Adrenal gland (tissue), 12 donors: Measurements from ENCODE around the gene RABL6. TPM values are rescaled to one million over a fixed set of nuclear protein-coding genes. Genes with fewer than 3 reads are reported as not detected.
A peak's percentile ranks its signal among the peaks of the same experiment; 100 is the strongest.
"Not testable (repeated sequence)": the region's sequence is repeated elsewhere in the genome, so short reads cannot be mapped to it uniquely, and the experiment has no call there.

Experiments
- DNase-seq, 7 donors: peaks; one replicate each; pipeline ENCODE4 v3.0.0-alpha.2; 2019 to 2020
- H3K27ac ChIP-seq, 5 donors: fragments of 200-600 bp; sonication (generic) in 4 of 5; 1 replicate in 3 of 5; 2 replicates in 2 of 5; pipeline versions ENCODE4 v1.5.1 to v1.8.0; 2016 to 2020; ENCODE audit warnings: mild to moderate bottlenecking in 1 of 5
- H3K27me3 ChIP-seq: fragments of 200-600 bp; 2 replicates; pipeline ENCODE4 v1.8.0; 2021
- H3K36me3 ChIP-seq, 2 donors: fragments of 200-600 bp; replicated peaks in 1 of 2; 1 replicate in 1 of 2; 2 replicates in 1 of 2; pipeline versions ENCODE4 v1.5.1 to v1.8.0; 2018 to 2022
- H3K4me1 ChIP-seq, 2 donors: fragments of 200-600 bp; replicated peaks in 1 of 2; 1 replicate in 1 of 2; 2 replicates in 1 of 2; pipeline versions ENCODE4 v1.5.1 to v1.8.0; 2018 to 2021
- H3K4me3 ChIP-seq, 4 donors: fragments of 200-600 bp; sonication (generic) in 3 of 4; one replicate each; pipeline ENCODE4 v1.5.1; 2016 to 2018
- H3K9me3 ChIP-seq, 3 donors: fragments of 200-600 bp; sonication (generic) in 1 of 3; replicated peaks in 1 of 3; 1 replicate in 2 of 3; 2 replicates in 1 of 3; pipeline versions ENCODE4 v1.5.1 to v1.8.0; 2016 to 2021
- CTCF ChIP-seq, 6 experiments: fragments of 450-650 bp in 4 of 6; fragments of 200-600 bp in 2 of 6; sonication (generic) in 1 of 6; IDR thresholded peaks; 1 replicate in 5 of 6; 2 replicates in 1 of 6; pipeline versions ENCODE4 v1.5.1 to v1.8.0; 2016 to 2021; ENCODE audit warnings: antibody characterized with exemption in 6 of 6, mild to moderate bottlenecking in 2 of 6, moderate library complexity in 1 of 6
- POLR2A ChIP-seq, 2 donors: fragments of 450-650 bp; IDR thresholded peaks; one replicate each; pipeline ENCODE4 v1.6.1; 2017; ENCODE audit warnings: antibody characterized with exemption in 2 of 2, mild to moderate bottlenecking in 2 of 2, moderate library complexity in 1 of 2
- WGBS, 4 donors: extraction: QIAGEN DNeasy Blood & Tissue Kit in 2 of 4; methylation state at CpG; one replicate each; pipeline versions ENCODE4 v1.1.5 to v1.1.7; 2013 to 2017; 5-methylcytosine and 5-hydroxymethylcytosine counted together
- intact Hi-C, 2 donors: fragments of 100-400 bp; cut with DNase I; formaldehyde crosslinking; loops; one replicate each; pipeline versions ENCODE4 v1.14.1 to v1.15.0; 2022 to 2023
- polyA plus RNA-seq, 3 donors: library from polyadenylated mRNA; stranded (reverse); fragments of 200-250 nt in 2 of 3; fragments of 350-450 nt in 1 of 3; fragmentation: Illumina TruSeq in 1 of 3; extraction: RNeasy Lipid Tissue Mini Kit (QIAGEN cat#74804) in 1 of 3; gene quantifications; one replicate each; pipeline ENCODE4 v1.2.3, GENCODE V29; 2013 to 2014
- total RNA-seq, 9 donors: library from RNA; depleted of rRNA in 4 of 9; stranded (reverse); fragments of >200 nt in 4 of 9; fragments of 120-200 nt in 1 of 9; fragmentation: NEBNext Ultra II Directional in 1 of 9; extraction: Animal tissue kit (Norgen Biotek cat#: 25700) in 1 of 9; gene quantifications; one replicate each; pipeline versions ENCODE4 v1.1.0 to v1.2.4, GENCODE V29; 2013 to 2023
- donor health status: healthy with polysubstance abuse.
- donor health status: Bipolar disorder and iron deficiency.
- donor health status: DM: yes; HTN: yes; CAD: no.
- donor health status: DM: no; HTN: no; CAD: no.
- donor health status: DM: no; HTN: no; CAD: no.
- donor health status: DM: yes; HTN: yes; CAD: no.

The RABL6 gene
- total and polyA plus RNA-seq, 12 donors: 20.9 to 150 (median 61.0) TPM

DNA sequence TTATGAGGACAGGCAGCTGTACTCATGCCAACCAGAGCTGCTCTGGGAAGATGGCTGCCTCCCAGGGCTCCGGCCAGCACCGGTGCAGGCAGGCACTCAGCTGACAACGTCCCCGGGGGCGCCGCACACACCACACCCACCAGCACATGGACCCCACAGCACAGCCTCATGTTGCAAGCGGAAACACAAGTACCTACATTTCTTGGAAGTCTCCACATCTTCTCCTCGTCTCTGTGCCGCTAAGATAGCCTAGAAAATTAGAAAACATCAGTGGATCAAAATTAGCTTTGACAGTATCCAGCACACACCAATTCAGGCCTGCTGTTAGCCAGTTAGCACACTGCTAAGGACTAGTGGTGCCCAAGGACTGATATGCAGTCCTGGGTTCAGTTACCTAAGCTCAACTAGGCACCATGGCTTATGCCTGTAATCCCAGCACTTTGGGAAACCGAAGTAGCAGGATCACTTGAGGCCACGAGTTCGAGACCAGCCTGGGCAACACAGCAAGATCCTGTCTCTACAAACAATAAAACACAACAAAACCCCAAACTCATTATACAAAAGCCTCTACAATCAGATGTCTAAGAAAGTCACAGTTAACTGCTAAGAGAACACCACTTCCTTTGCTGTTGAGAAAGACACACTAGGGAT is 56.0 kb downstream of the RABL6 start:
- peaks cover 24 to 32% of the 10 kb centered on the region in 2 donors for H3K4me1 ChIP-seq

DNA sequence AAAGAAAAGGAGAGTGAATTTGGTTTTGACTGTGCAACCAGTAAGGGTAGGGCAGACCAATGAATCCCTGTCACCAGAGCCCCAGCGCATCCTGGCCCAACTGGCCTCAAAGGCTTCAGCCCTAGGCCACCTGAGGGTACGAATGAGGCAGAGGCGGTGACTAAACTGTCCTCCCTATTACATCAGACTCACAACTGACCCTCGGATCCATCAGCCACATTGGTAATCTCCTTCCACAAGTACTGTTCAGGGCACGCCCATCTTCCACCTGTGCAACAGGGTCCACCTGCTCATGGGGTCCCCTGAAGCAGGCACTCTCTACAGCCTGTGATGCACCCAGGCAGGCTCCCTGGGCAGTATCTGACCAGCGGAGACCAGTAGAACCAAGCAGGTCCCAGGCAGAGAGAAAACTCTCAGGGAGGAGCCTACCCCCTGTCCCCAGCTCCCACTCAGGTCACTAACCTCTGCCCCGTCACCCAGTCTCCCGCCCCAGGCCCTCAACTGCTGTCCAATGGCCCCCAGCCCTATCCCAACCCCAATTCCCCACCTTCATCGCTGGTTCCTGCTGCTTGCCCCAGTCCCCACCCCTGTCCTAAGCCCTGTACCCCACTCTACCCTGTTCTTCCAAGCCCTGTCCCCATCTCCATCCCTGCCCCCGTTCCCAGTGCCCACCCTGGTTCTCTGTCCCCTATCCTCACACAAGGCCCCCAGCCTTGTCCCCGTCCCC is 57.5 kb downstream of the RABL6 start:
- WGBS, 4 donors: 53 to 56% (median 53%) methylated on average over 9 to 11 of the region's 11 CpGs
- H3K27ac ChIP-seq: peak overlapping the region in 4 of 5 donors; percentile 17 to 94 (median 91)
- TF ChIP-seq CTCF (IDR thresholded peaks at IDR 0.05): no peak
- no peak for TF ChIP-seq POLR2A (IDR thresholded peaks at IDR 0.05)
- peak overlapping the region in 2 of 4 donors; percentile 66 to 80 for H3K4me3 ChIP-seq
- peaks cover 17 to 21% of the 10 kb centered on the region in 2 donors for H3K4me1 ChIP-seq
- peaks cover 0 to 35% of the 10 kb centered on the region in 2 donors for H3K36me3 ChIP-seq
- H3K9me3 ChIP-seq: no peaks in the 10 kb centered on the region
- intact Hi-C loops: no loop called here
- no peaks in the 10 kb centered on the region for H3K27me3 ChIP-seq
- peak in 4 of 7 donors; percentile 17 to 57 (median 25) for DNase-seq

More for the DNA sequence above, 56.0 kb downstream of the RABL6 start:
- no peak for TF ChIP-seq CTCF (IDR thresholded peaks at IDR 0.05)
- no peak for TF ChIP-seq POLR2A (IDR thresholded peaks at IDR 0.05)
- intact Hi-C loops: no loop called here
- H3K27ac ChIP-seq: no peak overlapping the region
- H3K4me3 ChIP-seq: no peak overlapping the region
- H3K36me3 ChIP-seq: peaks cover 0 to 35% of the 10 kb centered on the region in 2 donors
- no peaks in the 10 kb centered on the region for H3K9me3 ChIP-seq
- peak in 1 of 7 donors; percentile 15 for DNase-seq
- 91 to 94% (median 93%) methylated on average over 11 to 12 of the region's 12 CpGs for WGBS, 4 donors
- H3K27me3 ChIP-seq: no peaks in the 10 kb centered on the region

- TF ChIP-seq CTCF (IDR thresholded peaks at IDR 0.05): no peak
- TF ChIP-seq POLR2A (IDR thresholded peaks at IDR 0.05): no peak
- intact Hi-C loops: no loop called here
- Histone ChIP-seq H3K27ac (peak overlapping the region; percentile 39 to 94 (median 91)), H3K4me3 (peak overlapping the region; percentile 66 to 94 (median 82)), H3K4me1 (peaks cover 17 to 21% of the 10 kb centered on the region in 2 donors), H3K27me3 (no peaks in the 10 kb centered on the region), H3K36me3 (peaks cover 0 to 32% of the 10 kb centered on the region in 2 donors), H3K9me3 (no peaks in the 10 kb centered on the region)
- WGBS, 4 donors: 0 to 7% (median 1%) methylated on average over 4 to 20 of the region's 20 CpGs
- DNase-seq: peak in 5 of 7 donors; percentile 40 to 48 (median 47)
These were observed 58.0 kb downstream of the RABL6 start for GRCh38 chr9:136865768-136866103.

- H3K36me3 ChIP-seq: peaks cover 0 to 19% of the 10 kb centered on the region in 2 donors
- peak in 2 of 7 donors; percentile 11 to 30 for DNase-seq
- H3K4me1 ChIP-seq: peaks cover 17 to 21% of the 10 kb centered on the region in 2 donors
- WGBS, 4 donors: 82 to 88% (median 85%) methylated on average over 29 of the region's 29 CpGs
- intact Hi-C loops, H3K27me3 ChIP-seq, H3K9me3 ChIP-seq: not testable (repeated sequence)
- peak overlapping the region in 2 of 4 donors; percentile 66 to 80 for H3K4me3 ChIP-seq
- H3K27ac ChIP-seq: peak overlapping the region in 2 of 5 donors; percentile 79 to 91
These were observed 59.2 kb downstream of the RABL6 start for GRCh38 chr9:136866898-136867421.
